Skeletal muscle satellite cell (primary cell): Measurements from ENCODE around the gene DNAAF9.
A peak's percentile ranks its signal among the peaks of the same experiment; 100 is the strongest.

Source experiments
- H3K27me3 ChIP-seq: 2 replicates; pipeline ENCODE4 v1.7.0; 2013; ENCODE audit warnings: low read length; ENCODE audit not compliant: control insufficient read depth, insufficient read depth
- H3K36me3 ChIP-seq: 2 replicates; pipeline ENCODE4 v1.7.0; 2013; ENCODE audit warnings: mild to moderate bottlenecking, control low read depth, low read length; ENCODE audit not compliant: insufficient read depth
- H3K4me1 ChIP-seq: 2 replicates; pipeline ENCODE4 v1.7.0; 2013; ENCODE audit warnings: low read length; ENCODE audit not compliant: control insufficient read depth, insufficient read depth
- H3K4me2 ChIP-seq: 2 replicates; pipeline ENCODE4 v1.7.0; 2013; ENCODE audit warnings: mild to moderate bottlenecking, low read length
- H3K4me3 ChIP-seq: 2 replicates; pipeline ENCODE4 v1.7.0; 2013; ENCODE audit warnings: low read length
- H3K9ac ChIP-seq: 2 replicates; pipeline ENCODE4 v1.7.0; 2013; ENCODE audit warnings: mild to moderate bottlenecking, low read depth, low read length, moderate library complexity
- H3K9me3 ChIP-seq: replicated peaks from 2 replicates; pipeline ENCODE4 v1.7.0; 2013; ENCODE audit warnings: mild to moderate bottlenecking, control low read depth, low read length

Gene DNAAF9

GRCh38 chr20:3398681-3399252 lies 8.7 kb downstream of the DNAAF9 start:
- Histone ChIP-seq H3K9me3 (no peaks in the 10 kb centered on the region), H3K4me3 (no peak overlapping the region), H3K4me2 (peak overlapping the region; percentile 35), H3K36me3 (no peaks in the 10 kb centered on the region), H3K27me3 (no peaks in the 10 kb centered on the region), H3K9ac (no peak overlapping the region), H3K4me1 (peaks cover 18% of the 10 kb centered on the region)

- Histone ChIP-seq H3K4me2 (no peak overlapping the region), H3K9ac (no peak overlapping the region), H3K9me3 (no peaks in the 10 kb centered on the region), H3K4me1 (peaks cover 20% of the 10 kb centered on the region), H3K4me3 (no peak overlapping the region), H3K36me3 (no peaks in the 10 kb centered on the region), H3K27me3 (no peaks in the 10 kb centered on the region)
These were observed 11.0 kb downstream of the DNAAF9 start for GRCh38 chr20:3396492-3396891.

GRCh38 chr20:3392756-3393155 lies 14.7 kb downstream of the DNAAF9 start:
- Histone ChIP-seq H3K36me3 (no peaks in the 10 kb centered on the region), H3K4me3 (no peak overlapping the region), H3K9ac (no peak overlapping the region), H3K9me3 (no peaks in the 10 kb centered on the region), H3K4me2 (no peak overlapping the region), H3K4me1 (peaks cover 3% of the 10 kb centered on the region), H3K27me3 (no peaks in the 10 kb centered on the region)

DNA sequence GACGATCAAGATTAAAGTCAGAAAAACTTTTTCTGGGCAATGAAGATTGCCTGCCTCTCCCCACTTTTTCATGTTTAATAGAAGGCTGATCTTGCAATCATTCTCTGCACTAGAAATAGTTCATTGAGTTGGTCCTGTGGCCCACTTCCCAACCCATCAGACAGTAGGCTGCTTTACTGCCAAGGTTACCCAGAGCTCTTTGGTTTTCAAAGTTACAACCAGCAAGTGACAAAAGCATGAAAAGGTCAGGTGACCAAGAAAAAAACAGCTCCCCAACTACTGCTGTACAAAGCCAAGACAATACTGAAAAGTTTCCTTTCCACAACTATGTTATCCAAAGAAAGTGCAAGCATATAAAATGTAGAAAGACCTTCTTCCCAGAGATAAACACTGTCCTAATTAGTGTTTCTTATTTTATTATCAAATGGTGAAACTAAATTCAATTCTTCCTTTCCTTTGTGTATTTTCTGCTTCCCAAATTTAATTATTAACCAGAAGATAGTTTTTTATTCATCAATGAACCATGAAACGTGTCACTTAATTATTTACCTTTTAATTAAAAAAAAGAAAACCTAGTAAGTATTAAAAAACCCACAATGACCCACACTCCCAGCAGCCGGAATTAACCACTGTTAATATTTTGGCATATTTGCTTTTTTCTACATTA lies 16.6 kb downstream of the DNAAF9 start:
- Histone ChIP-seq H3K4me1 (peaks cover 2% of the 10 kb centered on the region), H3K4me2 (no peak overlapping the region), H3K4me3 (no peak overlapping the region), H3K9ac (no peak overlapping the region), H3K27me3 (no peaks in the 10 kb centered on the region), H3K9me3 (no peaks in the 10 kb centered on the region), H3K36me3 (no peaks in the 10 kb centered on the region)

DNA sequence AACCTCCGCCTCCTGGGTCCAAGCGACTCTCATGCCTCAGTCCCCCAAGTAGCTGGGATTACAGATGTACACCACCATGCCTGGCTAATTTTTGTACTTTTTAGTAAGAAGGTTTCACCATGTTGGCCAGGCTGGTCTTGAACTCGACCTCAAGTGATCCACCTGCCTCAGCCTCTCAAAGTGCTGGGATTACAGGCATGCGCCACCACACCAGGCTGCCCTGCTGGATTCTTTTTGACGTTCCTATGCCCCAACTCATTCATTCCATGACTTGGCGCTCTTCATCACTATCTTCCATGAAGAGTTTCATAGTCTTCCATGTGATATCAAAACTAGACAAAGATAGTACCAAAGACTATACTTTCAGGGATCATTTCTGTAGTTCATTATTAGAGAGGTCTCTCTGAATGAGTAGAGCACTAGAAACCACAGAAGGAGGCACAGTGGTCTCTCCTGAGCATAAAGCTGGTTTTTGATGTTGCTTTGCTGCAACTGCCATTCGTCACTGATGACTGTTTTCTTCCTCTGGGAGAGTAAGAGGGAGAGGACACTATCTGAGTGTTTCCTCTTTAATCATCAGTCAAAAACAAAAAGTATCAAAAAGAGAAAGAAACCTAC lies 23.5 kb downstream of the DNAAF9 start:
- Histone ChIP-seq H3K4me1 (no peaks in the 10 kb centered on the region), H3K9me3 (no peaks in the 10 kb centered on the region), H3K9ac (no peak overlapping the region), H3K27me3 (no peaks in the 10 kb centered on the region), H3K4me2 (no peak overlapping the region), H3K36me3 (peaks cover 12% of the 10 kb centered on the region), H3K4me3 (no peak overlapping the region)

GRCh38 chr20:3382836-3383235 lies 24.6 kb downstream of the DNAAF9 start:
- Histone ChIP-seq H3K27me3 (no peaks in the 10 kb centered on the region), H3K36me3 (peaks cover 24% of the 10 kb centered on the region), H3K4me2 (no peak overlapping the region), H3K4me3 (no peak overlapping the region), H3K4me1 (no peaks in the 10 kb centered on the region), H3K9ac (no peak overlapping the region), H3K9me3 (no peaks in the 10 kb centered on the region)

DNA sequence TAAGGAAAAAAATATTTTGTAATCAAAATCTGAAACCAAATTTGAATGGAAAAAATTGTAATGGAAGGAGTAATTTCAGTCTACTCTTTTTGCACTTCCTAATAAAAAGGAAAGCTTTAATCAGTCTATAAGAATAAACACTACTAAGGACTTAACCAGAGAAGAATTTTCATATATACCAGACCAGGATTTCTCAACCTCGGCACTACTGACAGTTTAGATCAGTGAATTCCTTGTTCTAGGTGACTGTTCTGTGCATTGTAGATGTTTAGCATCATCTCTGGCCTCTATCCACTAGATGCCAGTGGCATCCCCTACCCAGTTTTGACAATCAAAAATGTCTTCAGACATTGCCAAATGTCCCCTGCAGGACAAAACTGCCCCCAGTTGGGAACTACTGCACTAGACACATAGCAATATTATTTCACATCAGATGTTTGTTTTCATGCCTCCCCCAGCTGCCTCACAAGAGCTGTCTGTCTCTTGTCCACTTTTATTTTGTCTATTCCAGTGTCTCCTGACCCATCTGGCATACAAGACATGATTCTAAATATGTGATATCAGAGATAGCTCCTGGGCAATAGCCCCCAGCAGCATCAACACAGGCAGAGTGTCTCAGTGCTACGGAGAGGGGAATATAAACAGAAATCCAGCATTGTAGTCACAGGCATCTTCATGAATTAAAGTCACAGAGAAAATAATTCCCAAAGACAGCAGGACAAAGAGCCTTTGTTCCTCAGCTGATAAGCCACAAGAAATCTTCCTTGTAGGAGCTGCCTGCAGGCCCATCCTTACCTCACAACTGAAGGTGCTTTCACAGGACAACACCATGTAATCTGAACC lies 27.0 kb downstream of the DNAAF9 start:
- Histone ChIP-seq H3K27me3 (no peaks in the 10 kb centered on the region), H3K9ac (no peak overlapping the region), H3K4me1 (no peaks in the 10 kb centered on the region), H3K36me3 (peaks cover 31% of the 10 kb centered on the region), H3K4me2 (no peak overlapping the region), H3K9me3 (no peaks in the 10 kb centered on the region), H3K4me3 (no peak overlapping the region)

DNA sequence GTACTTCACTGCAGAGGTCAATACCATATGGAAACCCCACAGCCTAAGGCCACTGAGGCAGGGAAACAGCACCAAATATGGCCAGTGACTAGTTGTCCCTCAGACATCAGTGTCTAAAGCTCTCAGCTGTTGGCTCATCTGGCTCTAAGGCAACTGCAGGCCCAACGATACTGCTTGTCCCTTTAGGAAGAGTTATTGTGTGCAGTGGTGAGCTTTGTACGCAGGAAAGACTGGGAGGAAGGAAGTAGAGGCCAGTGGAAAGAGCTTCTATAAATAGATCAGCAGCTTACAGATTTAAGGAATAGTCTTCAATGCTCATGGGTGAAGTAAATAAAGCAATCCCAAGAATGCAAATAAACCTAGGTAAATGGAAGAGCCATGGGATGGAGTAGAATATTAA lies 29.3 kb downstream of the DNAAF9 start:
- no peaks in the 10 kb centered on the region for H3K4me1 ChIP-seq
- peaks cover 54% of the 10 kb centered on the region for H3K36me3 ChIP-seq
- no peak overlapping the region for H3K9ac ChIP-seq
- H3K4me3 ChIP-seq, result no peak overlapping the region
- H3K9me3 ChIP-seq, result no peaks in the 10 kb centered on the region
- no peaks in the 10 kb centered on the region for H3K27me3 ChIP-seq
- no peak overlapping the region for H3K4me2 ChIP-seq

DNA sequence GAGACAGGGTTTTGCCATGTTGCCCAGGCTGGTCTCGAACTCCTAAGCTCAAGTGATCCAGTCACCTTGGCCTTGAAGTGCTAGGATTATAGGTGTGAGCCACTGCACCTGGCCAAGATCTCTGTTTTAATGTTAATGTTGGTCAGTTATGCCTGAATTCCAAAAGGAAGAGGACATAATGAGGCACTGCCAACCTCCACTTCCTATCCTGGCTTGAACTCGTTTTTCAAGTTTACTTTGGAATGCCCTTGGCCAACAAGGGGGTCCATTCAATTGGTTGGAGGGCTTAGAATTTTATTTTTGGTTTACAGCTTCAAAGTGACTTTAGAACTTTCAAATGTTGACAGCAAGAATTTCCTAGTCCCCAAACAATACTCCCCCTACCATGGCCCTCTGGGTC lies 29.8 kb downstream of the DNAAF9 start:
- H3K27me3 ChIP-seq, result no peaks in the 10 kb centered on the region
- H3K9me3 ChIP-seq, result no peaks in the 10 kb centered on the region
- no peak overlapping the region for H3K4me2 ChIP-seq
- H3K4me1 ChIP-seq, result no peaks in the 10 kb centered on the region
- H3K9ac ChIP-seq, result no peak overlapping the region
- H3K4me3 ChIP-seq, result no peak overlapping the region
- H3K36me3 ChIP-seq, result peaks cover 58% of the 10 kb centered on the region

DNA sequence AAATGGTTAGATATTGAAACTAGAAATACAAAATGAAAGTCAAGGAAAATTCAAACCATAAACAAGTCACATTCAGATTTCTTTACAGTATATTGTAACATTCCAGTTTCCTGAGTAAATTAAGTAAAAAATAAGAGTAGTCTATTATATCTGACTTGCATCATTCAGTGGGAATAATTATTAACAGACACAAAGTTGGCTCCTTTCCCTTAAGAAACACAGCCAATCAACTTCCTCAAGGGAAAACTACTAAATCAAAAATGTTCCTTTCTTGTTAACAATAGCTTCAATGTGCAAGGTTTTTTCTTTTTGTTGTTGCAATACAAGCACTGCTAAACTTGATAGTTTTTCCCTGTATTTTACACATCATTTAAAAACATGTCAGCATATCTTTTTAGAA lies 33.2 kb downstream of the DNAAF9 start:
- Histone ChIP-seq H3K4me1 (no peaks in the 10 kb centered on the region), H3K27me3 (no peaks in the 10 kb centered on the region), H3K9me3 (no peaks in the 10 kb centered on the region), H3K36me3 (peaks cover 60% of the 10 kb centered on the region), H3K4me3 (no peak overlapping the region), H3K9ac (no peak overlapping the region), H3K4me2 (no peak overlapping the region)

DNA sequence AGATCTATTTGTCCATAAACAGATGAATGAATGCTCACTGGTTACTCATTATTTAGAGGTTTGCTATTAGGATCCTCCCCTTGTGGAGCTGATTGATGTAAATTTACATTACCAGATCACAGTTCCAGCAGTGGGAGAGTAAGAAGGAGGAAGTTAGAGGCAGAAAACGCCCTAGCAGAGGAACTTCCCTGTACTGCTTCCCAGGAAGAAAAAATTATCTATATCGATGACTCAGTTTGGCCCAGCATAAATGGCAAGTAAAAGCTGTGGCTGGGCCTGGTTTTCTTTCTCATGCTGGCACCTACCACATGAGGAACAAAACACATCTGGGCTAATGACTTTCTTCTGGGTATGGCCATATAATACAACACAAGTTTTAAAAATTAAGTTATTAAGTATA lies 35.7 kb downstream of the DNAAF9 start:
- Histone ChIP-seq H3K9ac (no peak overlapping the region), H3K9me3 (no peaks in the 10 kb centered on the region), H3K4me1 (no peaks in the 10 kb centered on the region), H3K4me3 (no peak overlapping the region), H3K4me2 (no peak overlapping the region), H3K36me3 (peaks cover 47% of the 10 kb centered on the region), H3K27me3 (no peaks in the 10 kb centered on the region)
